ENCODE measurements around the gene CMSS1.

The CMSS1 gene

GRCh38 chr3:99879275-99879674 is 61.6 kb downstream of the CMSS1 start:
- no peaks in the 10 kb centered on the region for H3K27me3 ChIP-seq (ENCODE audit: insufficient read depth, low read length)

GRCh38 chr3:99881121-99881524 is 63.5 kb downstream of the CMSS1 start:
- Histone ChIP-seq H3F3A (ENCODE audit: insufficient read depth, low read length) (no peaks in the 10 kb centered on the region), H3K27me3 (ENCODE audit: insufficient read depth, low read length) (no peaks in the 10 kb centered on the region), H4K20me1 (ENCODE audit: insufficient read depth, low read length) (no peaks in the 10 kb centered on the region), H3K4me1 (ENCODE audit: insufficient read depth, low read length, severe bottlenecking) (no peaks in the 10 kb centered on the region), H3K27ac (ENCODE audit: low read depth, low read length, poor library complexity, severe bottlenecking) (no peak overlapping the region), H3K79me2 (ENCODE audit: insufficient read depth, low read length) (no peaks in the 10 kb centered on the region), H3K9ac (ENCODE audit: low read length) (no peak overlapping the region), H3K9me2 (ENCODE audit: low read depth, low read length) (no peaks in the 10 kb centered on the region), H2AFZ (ENCODE audit: low read length) (no peak overlapping the region), H3K9me3 (ENCODE audit: low read length) (no peaks in the 10 kb centered on the region), H3K4me2 (ENCODE audit: low read length) (no peak overlapping the region), H3K4me3 (ENCODE audit: low read depth, low read length, poor library complexity, severe bottlenecking) (no peak overlapping the region), H3K36me3 (ENCODE audit: insufficient read depth, low read length) (no peaks in the 10 kb centered on the region)
- no peak for TF ChIP-seq CTCF (IDR thresholded peaks at IDR 0.05; ENCODE audit: low read length)
- TF ChIP-seq EZH2 (IDR thresholded peaks at IDR 0.05; ENCODE audit: borderline replicate concordance, low read length) = no peak

More at GRCh38 chr3:99879275-99879674, 61.6 kb downstream of the CMSS1 start:
- Histone ChIP-seq H3K4me2 (ENCODE audit: low read length) (no peak overlapping the region), H3K9me2 (ENCODE audit: low read depth, low read length) (no peaks in the 10 kb centered on the region), H2AFZ (ENCODE audit: low read length) (no peak overlapping the region), H3K9me3 (ENCODE audit: low read length) (no peaks in the 10 kb centered on the region), H3K79me2 (ENCODE audit: insufficient read depth, low read length) (no peaks in the 10 kb centered on the region), H3K27ac (ENCODE audit: low read depth, low read length, poor library complexity, severe bottlenecking) (no peak overlapping the region), H4K20me1 (ENCODE audit: insufficient read depth, low read length) (no peaks in the 10 kb centered on the region), H3K4me1 (ENCODE audit: insufficient read depth, low read length, severe bottlenecking) (peaks cover 15% of the 10 kb centered on the region), H3K4me3 (ENCODE audit: low read depth, low read length, poor library complexity, severe bottlenecking) (no peak overlapping the region), H3K9ac (ENCODE audit: low read length) (no peak overlapping the region), H3K36me3 (ENCODE audit: insufficient read depth, low read length) (no peaks in the 10 kb centered on the region), H3F3A (ENCODE audit: insufficient read depth, low read length) (no peaks in the 10 kb centered on the region)
- no peak for TF ChIP-seq CTCF (IDR thresholded peaks at IDR 0.05; ENCODE audit: low read length)

GRCh38 chr3:99882436-99883137 is 64.9 kb downstream of the CMSS1 start:
- no peaks in the 10 kb centered on the region for H3K4me1 ChIP-seq (ENCODE audit: insufficient read depth, low read length, severe bottlenecking)
- H3K27me3 ChIP-seq (ENCODE audit: insufficient read depth, low read length) = no peaks in the 10 kb centered on the region
- H3K36me3 ChIP-seq (ENCODE audit: insufficient read depth, low read length) = no peaks in the 10 kb centered on the region
- H3K79me2 ChIP-seq (ENCODE audit: insufficient read depth, low read length) = no peaks in the 10 kb centered on the region
- H3K4me2 ChIP-seq (ENCODE audit: low read length) = no peak overlapping the region
- H2AFZ ChIP-seq (ENCODE audit: low read length) = no peak overlapping the region
- H4K20me1 ChIP-seq (ENCODE audit: insufficient read depth, low read length) = no peaks in the 10 kb centered on the region
- H3K9me3 ChIP-seq (ENCODE audit: low read length) = no peaks in the 10 kb centered on the region
- H3K27ac ChIP-seq (ENCODE audit: low read depth, low read length, poor library complexity, severe bottlenecking) = no peak overlapping the region
- TF ChIP-seq EZH2 (IDR thresholded peaks at IDR 0.05; ENCODE audit: borderline replicate concordance, low read length) = no peak
- TF ChIP-seq CTCF (IDR thresholded peaks at IDR 0.05; ENCODE audit: low read length) = no peak
- H3K4me3 ChIP-seq (ENCODE audit: low read depth, low read length, poor library complexity, severe bottlenecking) = no peak overlapping the region
- H3F3A ChIP-seq (ENCODE audit: insufficient read depth, low read length) = no peaks in the 10 kb centered on the region
- H3K9ac ChIP-seq (ENCODE audit: low read length) = no peak overlapping the region
- H3K9me2 ChIP-seq (ENCODE audit: low read depth, low read length) = no peaks in the 10 kb centered on the region

Data from OCI-LY1 (cell line).